GM18907 (cell line): Measurements from ENCODE around the gene RCE1.

Experiments
- ATAC-seq: cut with Tn5 transposase; IDR thresholded peaks from one replicate; pipeline ENCODE4 v1.9.1; 2021; ENCODE audit warnings: mild to moderate bottlenecking, moderate library complexity; ENCODE audit not compliant: unreplicated experiment

RCE1 gene

DNA sequence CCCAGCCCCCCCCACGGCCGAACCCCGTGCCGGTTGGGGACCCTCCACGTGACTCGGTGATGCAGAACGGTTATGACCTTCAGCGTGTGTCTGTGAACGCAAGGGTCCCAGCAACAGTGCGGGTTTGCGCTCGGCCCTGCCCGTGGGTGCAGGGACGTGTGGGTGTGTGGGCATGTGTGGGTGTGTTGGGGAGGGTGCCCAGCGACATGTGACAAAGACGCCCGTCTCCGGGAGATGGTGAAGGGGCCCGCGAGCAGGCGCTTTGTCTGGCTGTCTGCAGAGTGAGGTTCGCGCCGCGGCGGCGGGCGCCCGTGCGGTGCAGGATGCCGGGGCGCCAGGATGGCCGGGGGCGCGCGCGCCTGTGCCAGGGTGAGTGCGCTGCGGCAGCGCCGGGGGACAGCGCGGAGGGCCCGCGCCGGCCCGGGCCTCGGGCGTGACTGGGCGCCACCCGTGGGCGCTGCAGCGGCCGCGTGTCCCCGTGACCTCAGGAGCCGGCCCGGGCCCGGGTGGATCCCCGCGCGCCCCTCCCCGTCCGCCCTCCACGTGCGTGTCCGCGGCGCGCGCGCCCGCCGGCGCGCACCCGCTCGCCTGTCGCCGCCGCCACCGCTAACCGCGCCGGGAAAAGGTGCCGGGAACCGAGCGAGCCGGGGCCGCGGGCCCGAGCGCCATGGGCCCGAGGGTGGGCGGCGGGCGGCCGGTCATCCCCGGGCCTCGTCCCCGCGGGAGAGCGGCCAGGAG is 13.4 kb downstream of the RCE1 start, which contains the start of gene LRFN4:
Gene LRFN4, plus strand, starts transcription at position 569 of the 738 bp plus-strand sequence. CDS start 681 bp downstream, outside the sequence.
- peak; percentile 31 for ATAC-seq

DNA sequence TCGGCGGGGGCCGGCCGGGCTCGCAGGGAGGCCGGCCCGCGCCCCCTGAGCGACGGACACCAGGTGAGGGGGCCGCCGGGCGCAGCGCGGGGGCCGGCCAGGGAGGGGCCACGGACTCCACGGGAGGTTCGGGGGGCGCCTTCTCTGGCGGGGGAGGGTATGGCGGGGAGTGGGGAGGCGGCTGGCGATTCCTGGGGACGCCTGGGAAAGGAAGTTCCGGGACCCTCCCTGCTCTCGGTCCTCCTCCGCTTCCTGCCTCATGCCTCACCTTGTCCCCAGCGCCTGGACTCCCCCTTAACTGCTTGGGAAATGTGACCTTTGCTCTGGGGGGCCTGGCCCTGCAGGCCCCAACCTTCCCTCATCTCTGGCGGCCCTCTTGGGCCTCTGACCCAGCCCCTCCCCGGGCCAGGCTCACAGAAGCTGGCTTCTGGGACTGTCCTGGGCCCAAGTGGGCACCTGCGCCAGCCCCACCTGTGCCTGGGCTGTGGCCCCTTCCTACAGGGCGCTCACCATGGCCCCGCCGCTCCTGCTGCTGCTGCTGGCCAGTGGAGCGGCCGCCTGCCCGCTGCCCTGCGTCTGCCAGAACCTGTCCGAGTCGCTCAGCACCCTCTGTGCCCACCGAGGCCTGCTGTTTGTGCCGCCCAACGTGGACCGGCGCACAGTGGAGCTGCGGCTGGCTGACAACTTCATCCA is 14.1 kb downstream of the RCE1 start:
- no peak for ATAC-seq

DNA sequence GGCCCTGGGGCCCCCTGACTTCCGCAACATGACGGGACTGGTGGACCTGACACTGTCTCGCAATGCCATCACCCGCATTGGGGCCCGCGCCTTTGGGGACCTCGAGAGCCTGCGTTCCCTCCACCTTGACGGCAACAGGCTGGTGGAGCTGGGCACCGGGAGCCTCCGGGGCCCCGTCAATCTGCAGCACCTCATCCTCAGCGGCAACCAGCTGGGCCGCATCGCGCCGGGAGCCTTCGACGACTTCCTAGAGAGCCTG is 14.6 kb downstream of the RCE1 start:
- no peak for ATAC-seq

DNA sequence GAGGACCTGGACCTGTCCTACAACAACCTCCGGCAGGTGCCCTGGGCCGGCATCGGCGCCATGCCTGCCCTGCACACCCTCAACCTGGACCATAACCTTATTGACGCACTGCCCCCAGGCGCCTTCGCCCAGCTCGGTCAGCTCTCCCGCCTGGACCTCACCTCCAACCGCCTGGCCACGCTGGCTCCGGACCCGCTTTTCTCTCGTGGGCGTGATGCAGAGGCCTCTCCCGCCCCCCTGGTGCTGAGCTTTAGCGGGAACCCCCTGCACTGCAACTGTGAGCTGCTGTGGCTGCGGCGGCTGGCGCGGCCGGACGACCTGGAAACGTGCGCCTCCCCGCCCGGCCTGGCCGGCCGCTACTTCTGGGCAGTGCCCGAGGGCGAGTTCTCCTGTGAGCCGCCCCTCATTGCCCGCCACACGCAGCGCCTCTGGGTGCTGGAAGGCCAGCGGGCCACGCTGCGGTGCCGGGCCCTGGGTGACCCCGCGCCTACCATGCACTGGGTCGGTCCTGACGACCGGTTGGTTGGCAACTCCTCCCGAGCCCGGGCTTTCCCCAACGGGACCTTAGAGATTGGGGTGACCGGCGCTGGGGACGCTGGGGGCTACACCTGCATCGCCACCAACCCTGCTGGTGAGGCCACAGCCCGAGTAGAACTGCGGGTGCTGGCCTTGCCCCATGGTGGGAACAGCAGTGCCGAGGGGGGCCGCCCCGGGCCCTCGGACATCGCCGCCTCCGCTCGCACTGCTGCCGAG is 15.1 kb downstream of the RCE1 start:
- ATAC-seq, result no peak

DNA sequence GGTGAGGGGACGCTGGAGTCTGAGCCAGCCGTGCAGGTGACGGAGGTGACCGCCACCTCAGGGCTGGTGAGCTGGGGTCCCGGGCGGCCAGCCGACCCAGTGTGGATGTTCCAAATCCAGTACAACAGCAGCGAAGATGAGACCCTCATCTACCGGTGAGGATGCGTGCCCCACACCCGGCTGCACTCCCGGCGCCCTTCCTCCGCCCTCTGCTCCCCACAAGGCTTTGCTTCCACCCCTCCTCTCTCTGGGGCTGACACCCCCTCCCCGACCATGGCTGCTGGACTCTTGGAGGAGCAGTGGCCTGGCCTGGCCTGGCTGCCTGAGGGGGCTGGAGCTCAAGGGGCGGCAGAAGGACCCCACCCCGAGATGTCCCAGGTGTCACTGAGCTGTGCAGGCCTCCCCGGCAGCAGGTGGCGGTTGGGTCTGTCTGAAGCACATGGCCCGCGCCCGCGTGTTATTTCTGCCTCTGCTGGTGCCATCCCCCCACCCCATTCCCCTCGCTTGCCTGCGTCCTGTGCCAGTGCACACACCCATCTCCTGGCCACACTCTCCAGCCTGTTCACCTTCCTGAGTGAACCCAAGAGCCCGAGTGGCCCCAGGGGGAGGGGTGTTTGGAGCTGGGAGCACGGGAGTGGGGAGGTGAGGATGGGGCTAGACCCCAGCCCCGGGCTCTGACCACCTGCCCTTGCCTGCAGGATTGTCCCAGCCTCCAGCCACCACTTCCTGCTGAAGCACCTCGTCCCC is 15.9 kb downstream of the RCE1 start:
- ATAC-seq, result no peak

DNA sequence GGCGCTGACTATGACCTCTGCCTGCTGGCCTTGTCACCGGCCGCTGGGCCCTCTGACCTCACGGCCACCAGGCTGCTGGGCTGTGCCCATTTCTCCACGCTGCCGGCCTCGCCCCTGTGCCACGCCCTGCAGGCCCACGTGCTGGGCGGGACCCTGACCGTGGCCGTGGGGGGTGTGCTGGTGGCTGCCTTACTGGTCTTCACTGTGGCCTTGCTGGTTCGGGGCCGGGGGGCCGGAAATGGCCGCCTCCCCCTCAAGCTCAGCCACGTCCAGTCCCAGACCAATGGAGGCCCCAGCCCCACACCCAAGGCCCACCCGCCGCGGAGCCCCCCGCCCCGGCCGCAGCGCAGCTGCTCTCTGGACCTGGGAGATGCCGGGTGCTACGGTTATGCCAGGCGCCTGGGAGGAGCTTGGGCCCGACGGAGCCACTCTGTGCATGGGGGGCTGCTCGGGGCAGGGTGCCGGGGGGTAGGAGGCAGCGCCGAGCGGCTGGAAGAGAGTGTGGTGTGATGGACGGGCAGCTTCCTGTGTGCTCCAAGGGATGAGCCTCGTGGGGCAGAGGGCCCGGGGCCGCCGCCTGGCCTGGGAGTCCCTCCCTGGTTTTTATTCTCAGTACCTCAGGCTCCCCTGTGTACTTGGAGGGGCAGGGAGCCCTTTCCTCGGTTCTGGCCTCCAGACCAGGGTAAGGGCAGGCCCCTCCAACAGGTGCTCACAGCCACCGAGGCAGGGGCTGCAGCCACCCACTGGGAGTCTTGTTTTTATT is 16.6 kb downstream of the RCE1 start:
- ATAC-seq, result no peak

DNA sequence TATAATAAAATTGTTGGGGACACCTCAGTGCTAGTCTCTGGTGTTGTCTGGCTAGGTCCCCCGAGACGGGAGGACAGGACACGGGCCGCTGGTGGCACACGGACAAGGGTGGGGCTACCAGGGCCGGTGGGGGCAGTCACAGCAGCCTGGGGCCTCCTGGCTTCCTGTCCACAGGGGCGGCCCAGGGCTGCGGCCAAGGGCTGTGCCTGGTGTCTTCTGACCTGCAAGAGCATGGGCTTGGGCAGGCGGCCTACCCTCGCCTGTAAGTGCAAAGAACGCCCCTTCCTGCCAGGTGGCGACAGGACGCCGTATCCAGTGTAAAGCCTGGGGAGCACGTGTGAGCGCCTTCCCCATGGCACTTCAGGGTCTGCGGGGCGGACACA is 17.2 kb downstream of the RCE1 start:
- ATAC-seq, result no peak

DNA sequence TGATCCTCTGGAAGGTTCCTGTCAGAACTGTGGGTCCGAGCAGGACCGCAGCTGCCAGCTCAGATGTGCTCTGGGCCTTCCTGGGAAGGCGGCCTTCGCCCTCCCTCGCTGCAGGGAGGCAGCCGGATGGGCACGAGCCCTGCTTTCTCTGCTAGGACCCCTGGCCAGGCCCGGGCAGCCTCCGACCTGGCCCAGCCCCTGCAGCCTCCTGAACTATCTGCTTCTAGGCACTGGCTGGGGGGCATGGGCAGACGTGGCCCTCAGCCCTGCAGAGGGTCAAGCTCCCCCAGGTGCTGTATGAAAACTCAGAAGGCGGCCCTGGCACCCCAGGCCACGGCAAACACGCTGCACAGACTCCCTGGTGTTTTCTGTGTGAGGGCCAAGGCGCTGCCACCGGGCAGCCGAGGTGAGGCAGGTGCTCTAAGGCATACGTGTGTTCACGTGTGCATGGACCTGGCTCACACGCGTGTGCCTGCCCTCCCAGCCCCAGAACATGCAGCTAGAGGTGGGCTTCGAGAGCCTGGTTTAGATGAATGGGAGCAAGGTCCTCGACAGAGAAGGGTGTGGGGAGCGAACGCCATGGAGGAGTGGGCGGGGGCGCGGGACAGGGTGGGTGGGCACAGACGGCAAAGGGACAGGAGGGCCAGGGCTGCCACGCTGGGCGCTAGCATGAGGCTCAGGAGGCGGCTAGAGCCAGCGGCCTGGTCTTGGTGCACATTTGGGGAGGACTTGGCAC is 18.0 kb downstream of the RCE1 start:
- ATAC-seq, result no peak

DNA sequence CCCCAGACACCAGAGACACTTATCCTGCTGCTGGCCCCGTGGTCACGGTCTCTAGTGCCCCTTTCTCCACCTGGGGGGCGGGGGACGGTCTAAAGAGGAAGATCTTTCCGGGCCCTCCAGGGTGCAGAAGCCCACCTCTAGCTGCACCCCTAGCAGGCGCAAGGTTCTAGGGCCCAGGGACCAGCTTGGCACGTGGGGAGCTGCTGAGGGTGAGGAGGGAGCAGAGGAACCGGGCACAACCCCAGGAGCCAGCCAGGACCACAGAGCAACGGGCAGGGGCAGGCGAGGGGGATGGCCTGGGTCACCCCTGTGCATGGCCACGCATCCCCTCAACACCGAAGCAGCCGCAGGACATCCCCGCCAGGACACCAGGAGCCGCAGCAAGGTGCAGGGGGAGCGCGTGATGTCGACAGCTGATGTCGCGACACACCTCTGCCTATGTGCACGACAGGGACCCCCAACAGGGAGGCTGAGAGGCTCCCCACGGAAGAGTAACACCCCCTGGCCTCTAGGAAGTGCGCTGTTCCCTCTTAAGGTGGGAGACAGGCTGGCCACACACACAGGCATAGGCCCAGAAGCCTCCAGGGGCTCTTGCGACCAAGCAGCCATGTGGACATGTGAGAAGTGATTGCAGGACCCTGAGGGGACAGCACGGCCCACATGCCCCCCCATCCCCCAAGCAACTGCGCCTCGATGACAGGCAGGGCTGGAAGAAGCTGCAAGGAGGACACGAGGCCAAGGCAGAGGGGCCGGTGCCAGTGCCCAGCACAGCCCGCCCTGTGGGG is 18.7 kb downstream of the RCE1 start:
- no peak for ATAC-seq

DNA sequence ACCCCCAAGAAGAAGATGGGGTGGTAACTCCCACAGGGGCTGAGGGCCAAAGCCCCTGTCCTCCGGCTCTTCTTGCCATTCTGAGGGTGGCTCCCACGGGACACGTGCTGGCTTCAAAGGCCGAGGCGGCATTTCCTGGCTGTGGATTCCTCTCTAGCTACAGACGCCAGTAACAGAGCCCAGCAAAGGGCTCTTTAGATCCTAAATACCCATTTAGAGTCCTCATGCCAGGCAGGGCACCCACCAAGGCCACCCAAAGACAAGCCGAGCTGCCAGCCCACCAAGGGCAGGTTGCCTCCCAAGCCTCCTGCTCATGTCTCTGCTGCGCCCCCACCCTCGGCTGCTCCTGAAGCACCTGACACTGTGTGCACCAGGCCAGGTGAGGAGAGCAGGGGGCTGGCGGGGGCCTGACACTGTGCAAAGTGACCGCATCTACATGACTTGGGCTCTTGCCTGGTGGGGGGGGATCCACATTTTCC is 19.4 kb downstream of the RCE1 start:
- ATAC-seq, result no peak

DNA sequence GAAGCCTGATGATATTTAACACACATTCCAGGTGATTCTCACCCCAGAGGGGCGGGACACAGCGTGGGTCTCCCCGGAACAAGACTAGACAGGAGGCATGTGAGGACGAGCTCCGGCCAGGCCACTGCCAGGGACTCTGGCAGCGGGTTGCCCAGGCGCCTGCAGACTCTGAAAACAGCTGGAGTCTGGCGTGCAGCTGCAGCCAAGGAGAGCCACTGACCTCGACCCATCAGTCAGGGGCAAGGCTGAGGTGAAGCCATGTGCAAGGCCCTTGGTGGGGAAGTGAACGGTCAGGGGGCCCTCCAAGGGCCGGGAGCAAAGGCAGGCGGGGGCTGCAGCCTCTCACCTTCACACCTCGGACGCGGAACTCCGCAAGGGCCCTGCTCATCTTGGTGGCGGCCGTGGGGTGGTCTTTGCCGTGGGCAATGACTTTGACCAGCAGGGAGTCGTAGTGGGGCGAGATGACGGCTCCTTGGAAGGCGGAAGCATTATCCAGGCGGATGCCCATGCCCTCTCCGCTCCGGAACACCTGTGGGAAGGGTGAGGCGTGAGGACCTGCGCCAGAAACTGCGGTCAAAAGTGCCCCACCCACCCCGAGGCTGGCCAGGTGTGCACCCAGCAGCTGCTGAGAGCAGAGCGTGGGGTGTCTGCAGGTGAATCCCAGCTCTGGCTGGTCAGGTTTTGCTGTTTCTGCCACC is 20.3 kb downstream of the RCE1 start:
- ATAC-seq, result no peak

DNA sequence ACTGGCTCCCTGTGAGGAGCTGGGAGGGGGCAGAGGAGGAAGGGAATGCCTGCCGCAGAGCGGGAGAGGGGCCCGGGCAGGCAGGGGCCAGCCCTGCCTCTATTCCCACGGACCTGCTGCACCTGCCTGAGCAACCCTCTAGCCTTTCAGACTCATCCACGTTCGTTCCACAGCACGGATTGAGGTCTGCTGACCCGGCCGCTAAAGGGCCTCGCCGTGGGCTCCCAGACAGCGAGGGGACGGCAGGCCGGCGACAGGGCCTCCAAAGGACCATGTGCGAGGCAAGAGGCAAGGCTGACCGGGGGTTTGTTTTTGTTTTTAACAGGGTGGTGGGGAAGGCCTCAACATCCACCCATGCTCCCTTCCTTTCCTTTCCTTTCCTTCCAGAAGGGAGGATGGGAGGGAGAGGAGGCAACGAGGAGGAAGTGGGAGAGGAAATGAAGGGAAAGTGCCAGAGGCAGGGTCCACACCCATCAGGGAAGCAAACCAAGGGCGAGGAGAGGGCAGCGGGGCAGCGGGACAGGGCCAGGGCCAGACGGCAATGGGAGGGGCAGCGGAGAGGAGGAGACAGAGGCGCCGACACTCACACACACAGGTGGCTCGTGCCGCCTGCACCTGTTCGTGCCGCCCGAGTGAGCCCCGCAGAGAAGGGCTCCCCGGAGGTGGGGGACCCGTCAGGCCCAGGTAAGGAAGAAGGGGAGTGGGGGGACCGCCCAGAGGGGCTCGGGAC is 21.1 kb downstream of the RCE1 start:
- ATAC-seq, result no peak

DNA sequence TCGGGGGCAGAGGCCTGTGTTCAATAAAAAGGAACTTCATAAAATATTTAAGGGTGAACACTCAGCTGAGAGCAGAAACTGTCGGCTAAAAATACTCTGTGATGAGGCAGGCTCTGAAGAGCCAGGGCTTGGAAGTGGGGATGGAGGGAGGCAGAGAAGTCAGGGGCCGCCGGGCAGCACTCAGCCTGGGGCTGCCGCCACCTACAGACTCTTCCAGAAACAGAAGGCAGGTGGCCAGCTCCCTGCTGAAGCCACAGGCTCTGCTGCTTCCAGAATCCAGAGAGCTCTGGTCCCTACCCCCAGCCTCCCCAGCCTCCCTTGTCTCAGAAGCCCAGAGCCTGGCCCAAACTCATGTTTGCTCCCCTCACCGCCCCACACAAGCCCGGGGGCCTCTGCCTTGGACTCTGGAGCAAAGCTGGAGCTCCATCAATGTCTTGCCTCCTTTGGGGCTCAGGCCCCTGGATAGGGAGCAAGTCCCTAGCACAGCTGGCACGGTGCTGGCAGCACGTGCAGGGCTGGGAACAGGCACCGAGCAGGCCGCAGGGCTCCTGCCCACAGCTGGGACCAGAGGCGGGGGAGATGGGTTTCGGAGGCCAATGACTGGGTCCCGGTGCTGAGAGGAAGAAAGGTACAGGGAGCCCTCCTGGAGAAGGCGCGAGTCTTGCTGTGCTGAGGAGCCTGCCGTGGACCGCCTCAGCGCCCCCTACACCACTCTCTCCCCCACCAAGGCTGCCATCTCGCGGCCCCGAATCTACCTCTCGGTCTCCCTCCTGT is 21.9 kb downstream of the RCE1 start:
- no peak for ATAC-seq

DNA sequence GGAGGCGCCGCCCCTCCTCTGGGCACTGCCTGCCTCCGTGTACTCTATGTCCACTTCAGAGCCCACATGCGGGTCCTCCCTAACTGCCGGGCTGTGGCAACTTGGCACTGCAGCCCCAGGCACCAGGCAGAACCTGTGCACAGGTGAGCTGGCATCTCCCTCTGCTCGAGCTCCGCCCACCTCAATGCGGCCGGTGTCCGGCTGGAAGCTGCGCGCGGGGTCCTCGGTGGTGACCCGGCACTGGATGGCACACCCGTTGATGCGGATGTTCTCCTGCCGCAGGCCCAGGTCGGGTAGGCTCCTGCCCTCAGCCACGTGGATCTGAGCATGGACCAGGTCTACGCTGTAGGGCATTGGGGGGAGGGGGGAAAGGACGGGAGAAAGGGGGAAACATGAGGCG is 22.8 kb downstream of the RCE1 start:
- ATAC-seq, result no peak

DNA sequence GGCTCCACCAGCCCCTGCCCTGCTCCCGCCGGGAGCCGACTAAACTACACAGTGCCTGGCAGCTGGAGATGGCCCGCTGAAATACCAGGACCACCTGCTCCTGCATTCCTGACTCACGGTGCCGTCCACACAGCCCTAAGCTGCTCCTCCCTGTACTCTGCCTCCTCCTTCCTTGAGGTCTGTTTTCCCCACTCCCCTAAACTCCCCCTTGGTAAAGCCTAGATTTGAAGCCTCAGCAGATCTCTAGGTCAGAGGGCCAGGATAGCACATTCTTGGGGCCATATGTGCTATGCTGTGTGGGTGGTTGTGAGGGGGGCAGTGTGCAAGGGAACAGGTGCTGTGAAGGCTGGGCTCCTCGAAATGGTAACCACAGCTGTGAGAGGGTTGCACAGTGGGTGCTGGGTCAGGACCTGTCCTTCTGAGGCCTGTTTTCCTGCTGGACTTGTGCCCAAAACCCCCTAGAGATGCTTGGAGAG is 23.3 kb downstream of the RCE1 start:
- ATAC-seq, result no peak

DNA sequence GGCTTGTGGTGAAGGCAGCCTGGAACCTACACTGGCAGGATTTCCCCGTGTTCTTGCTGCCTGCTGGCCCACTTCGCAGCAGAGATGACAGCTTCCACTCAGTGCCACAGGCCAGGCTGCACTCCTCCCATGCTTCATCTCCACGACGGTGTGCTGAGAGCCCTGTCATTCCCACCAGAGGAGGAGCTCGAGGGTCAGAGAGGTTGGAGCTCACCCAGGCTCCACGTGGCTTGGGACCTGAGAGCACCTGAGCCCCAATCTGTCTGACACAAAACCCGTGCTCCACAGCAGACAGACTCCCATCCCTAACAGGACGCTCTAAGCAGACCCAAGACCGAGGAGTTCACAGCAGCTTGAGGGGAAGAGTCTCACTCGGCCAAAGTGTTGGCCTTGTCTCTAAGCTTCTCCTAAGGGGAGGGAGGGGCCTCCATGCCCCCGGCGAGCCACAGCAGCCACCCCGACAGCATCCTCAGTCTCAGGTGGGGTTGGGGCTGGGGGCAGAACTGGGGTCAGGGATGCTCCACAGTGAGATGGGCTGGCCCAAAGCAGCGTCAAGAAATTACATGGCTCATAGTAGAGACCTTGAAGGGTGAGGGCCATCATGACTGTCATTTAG is 24.3 kb downstream of the RCE1 start:
- ATAC-seq, result no peak
